Activated T-helper 2 cell treated with anti-CD3 and anti-CD28 coated beads, Interferon-gamma antibody, Interleukin-2, Interleukin-4, amounts not matched to agents 10 μg/mL and 5 μg/mL and 100 μg/mL, durations not matched to agents 14 hours and 24 hours and 36 hours (primary cell): ENCODE data around the gene KCNK7. TPM values are rescaled to one million over a fixed set of nuclear protein-coding genes. Genes with fewer than 3 reads are reported as not detected.
"Not testable (repeated sequence)": the region's sequence is repeated elsewhere in the genome, so short reads cannot be mapped to it uniquely, and the experiment has no call there.

ENCODE experiments used
- DNase-seq: peaks from one replicate; pipeline ENCODE4 v3.0.0; 2021; ENCODE audit warnings: low spot score
- H3K27ac Mint-ChIP-seq: one replicate; pipeline ENCODE4 v1.8.0; 2021; ENCODE audit warnings: mixed read lengths
- H3K27me3 Mint-ChIP-seq: one replicate; pipeline ENCODE4 v1.8.0; 2021; ENCODE audit warnings: low read depth, mixed read lengths
- H3K36me3 Mint-ChIP-seq: one replicate; pipeline ENCODE4 v1.8.0; 2021; ENCODE audit warnings: low read depth, mixed read lengths
- H3K4me1 Mint-ChIP-seq: one replicate; pipeline ENCODE4 v1.8.0; 2021; ENCODE audit warnings: low read depth, mixed read lengths
- H3K4me3 Mint-ChIP-seq: one replicate; pipeline ENCODE4 v1.8.0; 2021; ENCODE audit warnings: low read depth, mild to moderate bottlenecking, moderate library complexity, mixed read lengths
- H3K9me3 Mint-ChIP-seq: one replicate; pipeline ENCODE4 v1.8.0; 2021; ENCODE audit warnings: mixed read lengths
- intact Hi-C: fragments of 100-400 bp; cut with micrococcal nuclease; formaldehyde crosslinking; loops from one replicate; pipeline ENCODE4 v1.15.1; 2023
- total RNA-seq: library from RNA; stranded (reverse); gene quantifications from 2 replicates; pipeline ENCODE4 v1.2.3, GENCODE V29; 2022

The KCNK7 gene
- total RNA-seq: 0.78 and 2.0 TPM in 2 replicates

GRCh38 chr11:65595543-65596281 is at the start of gene KCNK7:
Gene KCNK7 (minus strand): TSS chr11:65595800. CDS start chr11:65595772, 28 bp downstream.
- no peaks in the 10 kb centered on the region for H3K27me3 Mint-ChIP-seq
- H3K27ac Mint-ChIP-seq: peak within 1 kb of the TSS; percentile 19
- intact Hi-C loops: no loop called here
- no peak for DNase-seq
- peaks cover 10% of the 10 kb centered on the region for H3K4me1 Mint-ChIP-seq
- no peaks in the 10 kb centered on the region for H3K9me3 Mint-ChIP-seq
- no peak within 1 kb of the TSS for H3K4me3 Mint-ChIP-seq
- H3K36me3 Mint-ChIP-seq: peaks cover 38% of the 10 kb centered on the region

- Mint-ChIP-seq H3K4me1 (peaks cover 17% of the 10 kb centered on the region), H3K27me3 (no peaks in the 10 kb centered on the region), H3K4me3 (no peak overlapping the region), H3K36me3 (peaks cover 39% of the 10 kb centered on the region), H3K9me3 (no peaks in the 10 kb centered on the region), H3K27ac (no peak overlapping the region)
- intact Hi-C loops: no loop called here
- DNase-seq: no peak
Measured at GRCh38 chr11:65644837-65645236, 49.2 kb upstream of the KCNK7 start.

- Mint-ChIP-seq H3K9me3 (no peaks in the 10 kb centered on the region), H3K36me3 (peaks cover 40% of the 10 kb centered on the region), H3K4me3 (no peak overlapping the region), H3K4me1 (peaks cover 19% of the 10 kb centered on the region), H3K27ac (peak overlapping the region; percentile 35), H3K27me3 (no peaks in the 10 kb centered on the region)
- intact Hi-C loops: no loop called here
- DNase-seq: no peak
Measured at GRCh38 chr11:65643971-65644370, 48.4 kb upstream of the KCNK7 start.

GRCh38 chr11:65642014-65642671 is 46.5 kb upstream of the KCNK7 start:
- H3K36me3 Mint-ChIP-seq: peaks cover 38% of the 10 kb centered on the region
- intact Hi-C loops: no loop called here
- H3K27me3 Mint-ChIP-seq: no peaks in the 10 kb centered on the region
- DNase-seq: no peak
- peaks cover 28% of the 10 kb centered on the region for H3K4me1 Mint-ChIP-seq
- H3K27ac Mint-ChIP-seq: peak overlapping the region; percentile 69
- H3K9me3 Mint-ChIP-seq: no peaks in the 10 kb centered on the region
- peak overlapping the region; percentile 74 for H3K4me3 Mint-ChIP-seq

GRCh38 chr11:65641297-65642013 is 45.9 kb upstream of the KCNK7 start:
- peak overlapping the region; percentile 74 for H3K4me3 Mint-ChIP-seq
- peaks cover 31% of the 10 kb centered on the region for H3K4me1 Mint-ChIP-seq
- DNase-seq: no peak
- intact Hi-C loops: no loop called here
- no peaks in the 10 kb centered on the region for H3K27me3 Mint-ChIP-seq
- H3K36me3 Mint-ChIP-seq: peaks cover 43% of the 10 kb centered on the region
- H3K9me3 Mint-ChIP-seq: no peaks in the 10 kb centered on the region
- H3K27ac Mint-ChIP-seq: peak overlapping the region; percentile 69

GRCh38 chr11:65640483-65641296 is 45.1 kb upstream of the KCNK7 start:
- Mint-ChIP-seq H3K4me3 (peak overlapping the region; percentile 95), H3K4me1 (peaks cover 31% of the 10 kb centered on the region), H3K27ac (peak overlapping the region; percentile 77), H3K36me3 (peaks cover 46% of the 10 kb centered on the region), H3K9me3 (no peaks in the 10 kb centered on the region), H3K27me3 (no peaks in the 10 kb centered on the region)
- intact Hi-C loops: no loop called here
- no peak for DNase-seq

GRCh38 chr11:65639623-65640482 is 44.3 kb upstream of the KCNK7 start:
- peak overlapping the region; percentile 95 for H3K4me3 Mint-ChIP-seq
- no peaks in the 10 kb centered on the region for H3K9me3 Mint-ChIP-seq
- H3K27me3 Mint-ChIP-seq: no peaks in the 10 kb centered on the region
- DNase-seq: peak; percentile 61
- H3K4me1 Mint-ChIP-seq: peaks cover 31% of the 10 kb centered on the region
- H3K36me3 Mint-ChIP-seq: peaks cover 47% of the 10 kb centered on the region
- peak overlapping the region; percentile 77 for H3K27ac Mint-ChIP-seq
- intact Hi-C loops: no loop called here

- H3K4me1 Mint-ChIP-seq: peaks cover 31% of the 10 kb centered on the region
- intact Hi-C loops, DNase-seq, H3K9me3 Mint-ChIP-seq, H3K27me3 Mint-ChIP-seq: not testable (repeated sequence)
- H3K27ac Mint-ChIP-seq: peak overlapping the region; percentile 88
- H3K4me3 Mint-ChIP-seq: peak overlapping the region; percentile 95
- H3K36me3 Mint-ChIP-seq: peaks cover 50% of the 10 kb centered on the region
Measured at GRCh38 chr11:65639228-65639597, 43.6 kb upstream of the KCNK7 start.

- peaks cover 44% of the 10 kb centered on the region for H3K36me3 Mint-ChIP-seq
Measured at GRCh38 chr11:65637794-65638419, 42.3 kb upstream of the KCNK7 start, which contains the start of gene SIPA1. Gene SIPA1 (plus strand): TSS chr11:65638101. CDS start chr11:65640922, 2,821 bp downstream.

GRCh38 chr11:65637032-65637557 is 41.5 kb upstream of the KCNK7 start:
- intact Hi-C loops: no loop called here
- Mint-ChIP-seq H3K27me3 (no peaks in the 10 kb centered on the region), H3K4me3 (peak overlapping the region; percentile 95), H3K9me3 (no peaks in the 10 kb centered on the region), H3K27ac (peak overlapping the region; percentile 42), H3K36me3 (peaks cover 43% of the 10 kb centered on the region), H3K4me1 (peaks cover 32% of the 10 kb centered on the region)
- no peak for DNase-seq

More at GRCh38 chr11:65637794-65638419, 42.3 kb upstream of the KCNK7 start, which contains the start of gene SIPA1:
- Mint-ChIP-seq H3K27ac (peak within 1 kb of the TSS; percentile 88), H3K4me1 (peaks cover 32% of the 10 kb centered on the region), H3K4me3 (peak within 1 kb of the TSS; percentile 95), H3K9me3 (no peaks in the 10 kb centered on the region), H3K27me3 (no peaks in the 10 kb centered on the region)
- intact Hi-C loops: no loop called here
- peak; percentile 68 for DNase-seq
